HEK293 (cell line): ENCODE measurements around the gene ZBP1.

Experiments used
- CTCF ChIA-PET: fragments of 350-600 bp; formaldehyde crosslinking; extraction: SDS; loops from one replicate; lab custom pipeline; 2021; ENCODE audit warnings: antibody characterized with exemption; lab: Yijun Ruan, JAX
- POLR2A ChIA-PET: fragments of 300-600 bp; formaldehyde crosslinking; extraction: SDS; loops from one replicate; lab custom pipeline; 2020; ENCODE audit warnings: antibody characterized with exemption, inconsistent platforms; lab: Yijun Ruan, JAX
- H3K27ac ChIP-seq: fragments of 200-500 bp; sonication (Bioruptor generic); 2 replicates; pipeline ENCODE4 v1.5.1; 2014; ENCODE audit warnings: low read depth, low read length, control low read depth, inconsistent platforms; ENCODE audit errors: extremely low read depth
- H3K36me3 ChIP-seq, 2 experiments: fragments of 200-500 bp in 1 of 2; sonication (Bioruptor generic) in 1 of 2; 1 replicate in 1 of 2; 2 replicates in 1 of 2; pipeline ENCODE4 v1.5.1; 2014 to 2017; ENCODE audit warnings: inconsistent platforms in 2 of 2, low read length in 2 of 2; ENCODE audit not compliant: control insufficient read depth in 2 of 2, insufficient read depth in 1 of 2
- H3K4me1 ChIP-seq: fragments of 200-500 bp; sonication (Bioruptor generic); 2 replicates; pipeline ENCODE4 v1.5.1; 2014; ENCODE audit warnings: mild to moderate bottlenecking, low read length, inconsistent platforms; ENCODE audit not compliant: control insufficient read depth, insufficient read depth
- H3K4me3 ChIP-seq: 2 replicates; pipeline ENCODE4 v1.5.1; 2011; ENCODE audit warnings: low read depth, mild to moderate bottlenecking, control low read depth, low read length, moderate library complexity
- H3K9me3 ChIP-seq: fragments of 200-500 bp; sonication (Bioruptor generic); 2 replicates; pipeline ENCODE4 v1.5.1; 2014; ENCODE audit warnings: low read depth, low read length, inconsistent platforms; ENCODE audit not compliant: control insufficient read depth, insufficient read depth
- GLI4 ChIP-seq: fragments of 450-650 bp; formaldehyde crosslinking; IDR thresholded peaks from 2 replicates; pipeline ENCODE4 v1.5.1; 2016; ENCODE audit warnings: missing biosample characterization, missing genetic modification characterization
- OSR2 ChIP-seq: fragments of 450-650 bp; formaldehyde crosslinking; IDR thresholded peaks from 2 replicates; pipeline ENCODE4 v1.5.1; 2016; ENCODE audit warnings: missing biosample characterization, missing genetic modification characterization
- RBAK ChIP-seq: fragments of 450-650 bp; formaldehyde crosslinking; IDR thresholded peaks from 2 replicates; pipeline ENCODE4 v1.5.1; 2016; ENCODE audit warnings: missing biosample characterization, missing genetic modification characterization
- SP7 ChIP-seq: fragments of 450-650 bp; formaldehyde crosslinking; IDR thresholded peaks from 2 replicates; pipeline ENCODE4 v1.5.1; 2016; ENCODE audit warnings: missing biosample characterization, missing genetic modification characterization
- ZBTB20 ChIP-seq: fragments of 450-650 bp; formaldehyde crosslinking; IDR thresholded peaks from 2 replicates; pipeline ENCODE4 v1.5.1; 2016; ENCODE audit warnings: missing biosample characterization, missing genetic modification characterization
- ZEB2 ChIP-seq: fragments of 450-650 bp; formaldehyde crosslinking; IDR thresholded peaks from 2 replicates; pipeline ENCODE4 v1.5.1; 2016; ENCODE audit warnings: missing biosample characterization, missing genetic modification characterization
- ZFP37 ChIP-seq: fragments of 450-650 bp; formaldehyde crosslinking; IDR thresholded peaks from 2 replicates; pipeline ENCODE4 v1.5.1; 2016; ENCODE audit warnings: missing biosample characterization, missing genetic modification characterization
- ZNF16 ChIP-seq: fragments of 450-650 bp; formaldehyde crosslinking; IDR thresholded peaks from 2 replicates; pipeline ENCODE4 v1.5.1; 2016; ENCODE audit warnings: low read depth, missing biosample characterization, missing genetic modification characterization
- ZNF335 ChIP-seq: fragments of 450-650 bp; formaldehyde crosslinking; conservative IDR thresholded peaks from 2 replicates; pipeline ENCODE4 v1.5.1; 2016; ENCODE audit warnings: missing biosample characterization, missing genetic modification characterization
- ZNF354C ChIP-seq: fragments of 450-650 bp; formaldehyde crosslinking; IDR thresholded peaks from 2 replicates; pipeline ENCODE4 v1.5.1; 2016; ENCODE audit warnings: missing biosample characterization, missing genetic modification characterization, low read depth, borderline replicate concordance
- ZNF473 ChIP-seq: fragments of 450-650 bp; formaldehyde crosslinking; IDR thresholded peaks from 2 replicates; pipeline ENCODE4 v1.5.1; 2017; ENCODE audit warnings: missing biosample characterization, missing genetic modification characterization
- ZNF629 ChIP-seq: fragments of 450-650 bp; formaldehyde crosslinking; IDR thresholded peaks from 2 replicates; pipeline ENCODE4 v1.5.1; 2017; ENCODE audit warnings: missing biosample characterization, missing genetic modification characterization
- ZNF645 ChIP-seq: fragments of 450-650 bp; formaldehyde crosslinking; IDR thresholded peaks from 2 replicates; pipeline ENCODE4; 2016; ENCODE audit warnings: missing biosample characterization, missing genetic modification characterization
- ZNF677 ChIP-seq: fragments of 450-650 bp; IDR thresholded peaks from 2 replicates; pipeline ENCODE4 v1.5.0; 2018; ENCODE audit warnings: missing biosample characterization, mild to moderate bottlenecking, missing genetic modification characterization, moderate library complexity
- ZNF704 ChIP-seq: fragments of 450-650 bp; formaldehyde crosslinking; IDR thresholded peaks from 2 replicates; pipeline ENCODE4 v1.5.1; 2016; ENCODE audit warnings: missing biosample characterization, missing genetic modification characterization
- ZSCAN18 ChIP-seq: fragments of 450-650 bp; formaldehyde crosslinking; IDR thresholded peaks from 2 replicates; pipeline ENCODE4 v1.5.1; 2016; ENCODE audit warnings: missing biosample characterization, missing genetic modification characterization
- TF ChIP-seq, protein P1 (sequence below): fragments of 450-650 bp; formaldehyde crosslinking; IDR thresholded peaks from 2 replicates; pipeline ENCODE4 v1.5.1; 2016; ENCODE audit warnings: missing biosample characterization, missing genetic modification characterization, low read depth

Gene ZBP1

DNA sequence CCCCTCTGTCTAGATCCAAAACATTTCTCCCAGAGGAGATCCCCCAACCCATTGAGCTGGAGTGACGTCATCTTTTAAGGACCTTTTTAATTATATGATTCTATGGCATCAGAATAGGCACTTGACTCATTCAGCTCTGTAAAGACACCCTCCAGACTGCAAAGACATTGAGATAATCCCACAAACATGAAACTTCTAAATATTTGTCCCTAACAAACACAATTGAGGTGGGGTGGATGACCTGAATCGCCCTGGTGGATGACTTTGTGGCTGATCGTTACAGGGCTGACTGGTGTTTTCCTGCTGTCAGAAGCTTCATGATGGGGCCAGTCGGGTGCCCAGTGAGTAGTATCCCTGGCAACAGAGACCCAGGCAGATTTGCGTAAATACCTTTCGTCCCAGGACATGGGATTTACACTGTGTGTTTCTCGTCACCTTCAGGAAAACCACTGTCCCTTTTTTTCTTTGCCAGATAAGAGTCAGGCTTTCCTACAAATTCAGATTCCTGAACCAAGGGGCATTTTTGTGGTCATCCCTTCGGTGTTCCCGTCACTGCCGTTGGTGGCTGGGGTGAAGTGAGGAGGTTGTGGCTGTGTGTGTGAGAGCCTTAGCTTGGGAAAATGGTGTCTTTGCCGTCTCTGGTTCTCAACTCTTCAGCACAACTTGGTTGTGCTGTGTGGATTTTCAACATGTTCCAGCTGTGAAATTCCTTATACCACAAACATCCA lies 64.6 kb downstream of the ZBP1 start:
- Histone ChIP-seq H3K4me1 (no peaks in the 10 kb centered on the region), H3K4me3 (no peak overlapping the region), H3K36me3 (no peaks in the 10 kb centered on the region), H3K27ac (no peak overlapping the region), H3K9me3 (no peaks in the 10 kb centered on the region)
- TF ChIP-seq RBAK (tag by site-specific recombination) (no peak), ZEB2 (no peak), ZNF354C (tag by site-specific recombination) (no peak), ZSCAN18 (tag by site-specific recombination) (no peak), GLI4 (tag by site-specific recombination) (no peak), ZFP37 (tag by site-specific recombination) (no peak), SP7 (peak; percentile 61), ZNF473 (tag by site-specific recombination) (no peak), ZBTB20 (tag by site-specific recombination) (peak; percentile 69), ZNF335 (tag by site-specific recombination) (0 out of 2 replicates have a peak, but pooled peaks have one; percentile 20), OSR2 (tag by site-specific recombination) (no peak), ZNF677 (no peak), ZNF704 (no peak), ZNF645 (tag by site-specific recombination) (no peak), ZNF16 (no peak), ZNF629 (peak; percentile 52)
- TF ChIP-seq, protein P1, sequence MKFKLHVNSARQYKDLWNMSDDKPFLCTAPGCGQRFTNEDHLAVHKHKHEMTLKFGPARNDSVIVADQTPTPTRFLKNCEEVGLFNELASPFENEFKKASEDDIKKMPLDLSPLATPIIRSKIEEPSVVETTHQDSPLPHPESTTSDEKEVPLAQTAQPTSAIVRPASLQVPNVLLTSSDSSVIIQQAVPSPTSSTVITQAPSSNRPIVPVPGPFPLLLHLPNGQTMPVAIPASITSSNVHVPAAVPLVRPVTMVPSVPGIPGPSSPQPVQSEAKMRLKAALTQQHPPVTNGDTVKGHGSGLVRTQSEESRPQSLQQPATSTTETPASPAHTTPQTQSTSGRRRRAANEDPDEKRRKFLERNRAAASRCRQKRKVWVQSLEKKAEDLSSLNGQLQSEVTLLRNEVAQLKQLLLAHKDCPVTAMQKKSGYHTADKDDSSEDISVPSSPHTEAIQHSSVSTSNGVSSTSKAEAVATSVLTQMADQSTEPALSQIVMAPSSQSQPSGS (tag by site-specific recombination) = peak; percentile 87
- ChIA-PET POLR2A (no interaction called here), CTCF (interaction anchor here (1.0 kb wide), 1 partner anchor 18 kb away, joined by 3 read pairs; no protein-coding TSS in a partner anchor)
